HG03066 (cell line): ENCODE data around the gene ATAD3A.
"Not testable (repeated sequence)": the region's sequence is repeated elsewhere in the genome, so short reads cannot be mapped to it uniquely, and the experiment has no call there.

ENCODE experiments used
- ATAC-seq: cut with Tn5 transposase; IDR thresholded peaks from one replicate; pipeline ENCODE4 v1.9.1; 2021; ENCODE audit warnings: low read depth; ENCODE audit not compliant: unreplicated experiment

Gene ATAD3A

GRCh38 chr1:1521331-1521730 lies 9.4 kb downstream of the ATAD3A start:
- no peak for ATAC-seq

DNA sequence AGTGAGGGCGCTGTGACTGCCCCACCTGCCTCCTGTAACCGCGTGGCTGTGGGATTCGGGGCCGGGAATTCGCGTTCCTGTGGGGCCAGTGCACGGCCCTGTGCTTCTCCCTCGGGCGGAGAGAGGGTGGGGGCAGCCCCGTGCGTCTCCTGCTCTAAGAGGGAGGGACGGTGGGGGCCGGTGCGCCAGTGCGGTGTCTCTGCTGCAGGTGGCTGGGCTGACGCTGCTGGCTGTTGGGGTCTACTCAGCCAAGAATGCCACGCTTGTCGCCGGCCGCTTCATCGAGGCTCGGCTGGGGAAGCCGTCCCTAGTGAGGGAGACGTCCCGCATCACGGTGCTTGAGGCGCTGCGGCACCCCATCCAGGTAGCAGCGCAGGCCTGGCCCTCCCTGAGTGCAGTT lies 10.6 kb downstream of the ATAD3A start:
- not testable (repeated sequence) for ATAC-seq

DNA sequence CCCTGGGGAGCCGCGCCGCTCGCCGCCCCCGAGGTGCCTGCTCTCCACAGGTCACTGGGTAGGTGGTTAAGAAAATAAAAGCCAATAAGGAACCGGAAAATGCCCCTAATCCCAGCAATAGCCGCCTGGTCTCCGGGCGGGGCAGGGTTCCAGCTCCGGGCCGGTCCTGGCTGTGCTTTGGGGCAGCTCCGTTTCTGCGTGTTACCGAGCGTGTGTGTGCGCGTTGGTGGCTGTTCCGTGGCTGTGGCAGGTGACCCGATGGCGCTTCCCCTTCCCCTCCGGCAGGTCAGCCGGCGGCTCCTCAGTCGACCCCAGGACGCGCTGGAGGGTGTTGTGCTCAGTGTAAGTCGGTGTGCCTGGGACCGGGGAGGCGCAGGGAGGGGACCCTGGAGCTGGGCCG lies 11.3 kb downstream of the ATAD3A start:
- not testable (repeated sequence) for ATAC-seq

DNA sequence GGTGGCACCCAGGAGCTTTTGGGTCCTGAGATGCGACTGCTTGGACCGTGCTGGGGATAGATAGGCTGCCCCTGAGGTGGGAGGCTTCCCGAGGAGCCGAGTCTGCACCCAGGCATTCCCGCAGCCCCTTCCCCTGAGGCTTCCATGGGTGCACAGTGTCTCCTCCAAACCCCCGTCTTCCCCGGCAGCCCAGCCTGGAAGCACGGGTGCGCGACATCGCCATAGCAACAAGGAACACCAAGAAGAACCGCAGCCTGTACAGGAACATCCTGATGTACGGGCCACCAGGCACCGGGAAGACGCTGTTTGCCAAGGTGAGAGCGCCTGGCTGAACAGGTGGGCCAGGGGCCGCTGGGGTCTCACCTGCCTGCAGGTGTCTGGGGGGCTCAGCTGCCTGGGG lies 11.7 kb downstream of the ATAD3A start:
- ATAC-seq: not testable (repeated sequence)

DNA sequence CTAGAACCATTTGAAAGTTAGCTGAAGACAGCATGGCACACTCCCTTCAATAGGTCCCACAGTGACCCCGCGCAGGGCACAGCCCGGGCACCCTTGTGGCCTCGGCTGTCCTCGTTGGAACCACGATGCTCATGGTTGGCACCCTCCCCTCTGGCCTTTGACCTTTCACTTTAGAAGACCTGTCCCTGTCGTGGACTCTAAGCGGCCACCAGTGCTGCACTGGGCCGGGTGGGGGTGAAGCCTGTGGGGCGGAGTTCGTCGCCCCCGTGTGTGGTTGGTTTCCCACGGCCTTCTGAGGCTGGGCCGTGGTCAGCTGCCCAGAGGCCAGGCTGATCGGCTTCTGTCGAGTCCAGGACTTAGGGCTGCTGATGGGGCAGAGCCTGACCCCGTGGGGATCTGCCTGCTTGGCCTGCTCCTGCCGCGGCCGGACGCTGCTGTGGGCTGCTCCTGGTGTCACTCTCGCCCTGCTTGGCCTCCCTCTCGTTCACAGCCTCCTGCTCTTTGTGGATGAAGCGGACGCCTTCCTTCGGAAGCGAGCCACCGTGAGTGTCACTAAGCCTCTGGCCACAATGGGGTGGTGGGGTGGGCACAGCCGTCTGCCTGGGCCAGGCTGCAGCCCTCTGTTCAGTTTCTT lies 12.9 kb downstream of the ATAD3A start:
- ATAC-seq: not testable (repeated sequence)

GRCh38 chr1:1526476-1526875 lies 14.5 kb downstream of the ATAD3A start:
- not testable (repeated sequence) for ATAC-seq

GRCh38 chr1:1527092-1527816 lies 15.3 kb downstream of the ATAD3A start:
- ATAC-seq: no peak

- no peak for ATAC-seq
These were observed 16.6 kb downstream of the ATAD3A start for GRCh38 chr1:1528301-1529267.

- ATAC-seq: no peak
These were observed 17.4 kb downstream of the ATAD3A start for GRCh38 chr1:1529321-1529720.

- no peak for ATAC-seq
These were observed 18.0 kb downstream of the ATAD3A start for GRCh38 chr1:1529936-1530335.

DNA sequence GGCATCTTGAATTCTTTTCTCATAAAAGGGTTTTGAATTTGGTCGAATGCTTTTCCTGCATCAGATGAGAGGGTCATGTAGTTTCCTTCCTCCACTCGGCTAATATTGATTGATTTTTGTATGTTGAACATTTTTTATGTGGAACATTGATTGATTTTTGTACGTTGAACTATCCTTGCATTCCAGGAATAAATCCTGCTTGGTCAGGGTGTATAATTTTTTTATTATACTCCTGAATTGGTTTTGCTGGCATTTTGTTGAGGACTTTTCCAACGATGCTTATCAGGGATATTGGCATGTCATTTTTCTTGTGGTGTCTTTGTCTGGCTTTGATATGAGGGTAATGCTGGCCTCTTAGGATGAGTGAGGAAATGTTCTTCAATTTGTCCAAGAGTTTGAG lies 20.0 kb downstream of the ATAD3A start:
- ATAC-seq: no peak

DNA sequence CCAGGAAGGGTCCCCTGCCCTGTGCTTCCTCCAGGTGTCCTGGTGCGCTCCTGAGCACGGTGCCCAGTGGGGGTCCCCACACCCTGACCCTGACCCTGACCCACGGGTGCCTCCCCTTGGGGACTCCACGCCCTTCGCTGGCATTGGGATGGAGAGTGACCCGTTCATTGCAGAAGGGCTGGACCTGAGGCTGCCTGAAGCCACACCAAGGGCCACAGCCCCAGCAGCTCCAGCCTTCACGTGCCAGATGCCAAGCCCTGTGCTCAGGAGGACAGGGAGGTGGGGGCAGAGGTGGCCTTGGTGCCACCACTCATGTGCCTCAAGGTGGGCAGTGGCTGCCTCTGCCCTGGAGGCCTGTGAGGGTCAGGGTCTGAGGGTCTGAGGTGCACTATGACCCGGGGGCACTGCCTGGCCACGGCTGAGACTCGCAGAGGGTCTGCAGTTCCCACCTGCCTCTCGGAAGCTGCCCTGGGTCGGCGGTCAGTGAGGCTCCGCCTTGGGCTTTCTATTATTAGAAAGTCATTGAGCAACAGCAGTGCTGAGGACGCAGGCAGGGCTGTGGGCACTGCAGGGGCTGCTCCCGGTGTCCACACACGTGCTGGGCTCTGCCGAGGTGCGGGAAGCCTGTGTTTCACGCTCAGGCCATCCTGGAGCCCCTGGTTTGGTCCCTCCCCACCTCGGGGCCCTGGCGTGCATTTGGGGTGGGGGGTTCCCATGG lies 21.4 kb downstream of the ATAD3A start:
- not testable (repeated sequence) for ATAC-seq

DNA sequence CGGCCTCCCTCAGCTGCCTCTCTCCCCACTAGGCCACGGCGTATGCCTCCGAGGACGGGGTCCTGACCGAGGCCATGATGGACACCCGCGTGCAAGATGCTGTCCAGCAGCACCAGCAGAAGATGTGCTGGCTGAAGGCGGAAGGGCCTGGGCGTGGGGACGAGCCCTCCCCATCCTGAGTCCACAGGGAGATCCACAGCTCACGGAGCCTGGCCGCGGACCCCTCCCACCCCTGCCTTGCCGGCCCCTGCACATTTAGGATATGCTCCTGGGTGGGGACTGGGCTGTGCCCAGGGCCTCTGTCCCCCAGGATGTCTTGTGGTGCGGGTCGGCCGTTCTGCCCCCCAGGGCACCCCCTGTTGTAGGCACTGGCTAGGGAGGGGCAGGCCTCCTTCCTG lies 21.9 kb downstream of the ATAD3A start:
- not testable (repeated sequence) for ATAC-seq

- ATAC-seq: no peak
These were observed 22.6 kb downstream of the ATAD3A start for GRCh38 chr1:1534401-1535154.

GRCh38 chr1:1535201-1536018 lies 23.4 kb downstream of the ATAD3A start:
- ATAC-seq: no peak

DNA sequence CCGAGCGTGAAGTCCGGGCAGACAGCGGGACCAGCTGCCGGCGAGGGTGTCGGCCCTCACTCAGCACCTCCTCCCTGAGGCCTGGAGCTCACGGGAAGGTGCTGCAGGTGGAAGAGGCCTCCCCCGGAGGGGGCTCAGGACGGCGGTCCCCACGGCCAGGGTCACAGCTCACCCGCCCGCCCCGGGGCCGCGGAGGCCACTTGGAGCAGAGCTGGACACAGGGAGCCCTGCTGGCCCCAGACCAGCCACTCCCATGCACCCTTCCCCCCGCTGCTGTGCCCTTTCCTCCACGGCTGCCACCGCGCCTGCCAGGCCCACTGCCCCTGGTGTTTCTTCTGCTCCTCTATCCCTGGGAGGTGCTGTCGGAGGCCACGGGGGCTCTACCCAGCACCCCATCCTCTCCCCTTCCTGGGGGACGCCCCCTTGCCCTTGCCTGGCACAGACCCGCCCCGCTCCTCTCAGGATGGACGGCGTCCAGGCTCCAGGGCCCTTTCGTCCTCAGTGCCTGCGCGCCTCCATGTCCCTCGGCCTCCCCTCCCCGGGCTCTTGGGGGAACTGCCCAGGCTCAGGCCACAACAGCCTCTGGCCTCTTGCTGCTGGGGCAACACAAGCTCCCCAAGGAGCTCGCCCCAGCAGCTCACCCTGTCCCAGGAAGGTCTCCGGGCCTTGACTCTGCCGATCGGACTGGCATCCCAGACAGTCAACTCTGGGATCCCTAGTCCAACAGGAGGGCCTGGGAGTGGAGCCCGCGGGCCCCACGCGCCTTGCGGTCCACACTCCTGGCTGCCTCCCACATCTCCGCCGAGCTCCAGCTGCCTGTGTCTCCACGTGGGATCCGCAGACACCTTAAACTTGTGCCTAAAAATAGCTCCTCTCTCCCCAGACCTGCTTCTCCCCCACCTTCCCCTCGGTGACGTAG lies 24.3 kb downstream of the ATAD3A start:
- no peak for ATAC-seq

- ATAC-seq: no peak
These were observed 25.1 kb downstream of the ATAD3A start for GRCh38 chr1:1536938-1537546.
